ENCODE data around the gene PNISR.
A peak's percentile ranks its signal among the peaks of the same experiment; 100 is the strongest.

Gene PNISR

DNA sequence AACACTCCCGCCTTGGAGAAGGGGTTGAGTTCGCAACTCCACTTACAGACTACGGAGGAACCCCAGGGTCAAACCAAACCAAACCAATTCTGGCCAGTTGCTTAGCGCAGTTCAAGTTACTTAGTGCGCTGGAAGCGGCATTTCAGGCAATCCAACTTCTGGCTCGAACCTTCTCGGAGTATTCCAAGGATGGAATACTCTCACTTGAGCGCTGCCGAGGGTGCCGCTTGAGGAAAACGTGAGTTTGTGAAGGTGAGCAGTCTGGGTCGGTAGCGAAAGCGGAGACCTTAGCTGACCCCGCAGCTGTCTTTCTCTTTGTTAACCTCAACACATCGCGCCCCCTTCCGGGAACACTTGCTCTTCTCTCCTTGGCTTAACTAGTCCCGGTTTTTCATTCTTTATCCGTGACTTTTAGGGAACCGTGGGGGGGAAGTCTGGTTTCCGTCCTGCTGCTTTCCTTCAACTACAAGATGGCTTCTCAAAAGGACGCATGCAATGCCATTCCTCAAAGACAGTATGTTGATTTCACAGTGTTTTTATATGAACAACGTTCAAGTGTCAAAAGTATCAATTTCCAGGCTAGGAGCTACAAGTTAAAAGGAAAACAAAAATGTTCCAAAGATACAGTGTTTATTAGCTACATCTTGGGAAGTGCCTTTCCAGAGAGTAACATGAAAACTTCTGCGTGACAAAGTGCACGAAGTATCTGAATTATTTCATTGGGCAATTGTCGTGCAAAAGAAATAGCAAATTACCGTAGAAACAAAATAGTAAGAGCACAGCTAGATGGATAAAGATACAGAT, 741 bp upstream of the PNISR start:
- CTCF ChIA-PET, result interaction anchor here (0.8 to 3.7 kb wide), 17 partner anchors 8 to 143 kb away, joined by 3 to 27 read pairs (median 4); partner anchors contain the start of genes CCNC and COQ3

DNA sequence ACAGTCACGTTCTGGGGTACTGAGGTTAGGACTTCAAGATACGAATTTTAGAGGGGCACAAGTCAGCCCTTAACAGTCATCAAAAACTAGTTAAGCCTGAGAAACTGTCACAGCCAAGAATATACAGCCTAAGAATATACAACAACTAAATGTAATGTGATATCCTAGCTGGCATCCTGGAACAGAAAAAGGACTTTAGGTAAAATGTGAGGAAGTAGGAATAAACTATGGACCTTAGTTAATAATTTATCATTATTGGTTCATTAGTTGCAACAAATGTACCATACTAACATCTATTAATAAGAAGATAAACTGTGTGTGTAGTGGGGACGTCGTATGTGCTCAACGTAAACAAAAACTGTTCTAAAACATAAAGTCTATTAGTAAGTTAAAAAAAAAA, 1.1 kb downstream of the PNISR start:
- POLR2A ChIA-PET, result interaction anchor here (0.7 kb wide), 1 partner anchor 9 kb away, joined by 3 read pairs; no protein-coding TSS in a partner anchor
- CTCF ChIA-PET, result interaction anchor here (0.9 to 3.7 kb wide), 6 partner anchors 10 to 136 kb away, joined by 3 to 27 read pairs (median 10); no protein-coding TSS in a partner anchor
- TF ChIP-seq, protein P1, sequence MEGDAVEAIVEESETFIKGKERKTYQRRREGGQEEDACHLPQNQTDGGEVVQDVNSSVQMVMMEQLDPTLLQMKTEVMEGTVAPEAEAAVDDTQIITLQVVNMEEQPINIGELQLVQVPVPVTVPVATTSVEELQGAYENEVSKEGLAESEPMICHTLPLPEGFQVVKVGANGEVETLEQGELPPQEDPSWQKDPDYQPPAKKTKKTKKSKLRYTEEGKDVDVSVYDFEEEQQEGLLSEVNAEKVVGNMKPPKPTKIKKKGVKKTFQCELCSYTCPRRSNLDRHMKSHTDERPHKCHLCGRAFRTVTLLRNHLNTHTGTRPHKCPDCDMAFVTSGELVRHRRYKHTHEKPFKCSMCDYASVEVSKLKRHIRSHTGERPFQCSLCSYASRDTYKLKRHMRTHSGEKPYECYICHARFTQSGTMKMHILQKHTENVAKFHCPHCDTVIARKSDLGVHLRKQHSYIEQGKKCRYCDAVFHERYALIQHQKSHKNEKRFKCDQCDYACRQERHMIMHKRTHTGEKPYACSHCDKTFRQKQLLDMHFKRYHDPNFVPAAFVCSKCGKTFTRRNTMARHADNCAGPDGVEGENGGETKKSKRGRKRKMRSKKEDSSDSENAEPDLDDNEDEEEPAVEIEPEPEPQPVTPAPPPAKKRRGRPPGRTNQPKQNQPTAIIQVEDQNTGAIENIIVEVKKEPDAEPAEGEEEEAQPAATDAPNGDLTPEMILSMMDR (IDR thresholded peaks at IDR 0.05; ENCODE audit: control extremely low read depth, extremely low read depth, low read depth, missing control alignments), result no peak
- DNase-seq (ENCODE audit: extremely low spot score), result no peak

More for the DNA sequence above, 741 bp upstream of the PNISR start:
- TF ChIP-seq, protein P1 (IDR thresholded peaks at IDR 0.05; ENCODE audit: control extremely low read depth, extremely low read depth, low read depth, missing control alignments), result peak; percentile 47
- peak; percentile 54 for DNase-seq (ENCODE audit: extremely low spot score)
- POLR2A ChIA-PET, result no interaction called here

DNA sequence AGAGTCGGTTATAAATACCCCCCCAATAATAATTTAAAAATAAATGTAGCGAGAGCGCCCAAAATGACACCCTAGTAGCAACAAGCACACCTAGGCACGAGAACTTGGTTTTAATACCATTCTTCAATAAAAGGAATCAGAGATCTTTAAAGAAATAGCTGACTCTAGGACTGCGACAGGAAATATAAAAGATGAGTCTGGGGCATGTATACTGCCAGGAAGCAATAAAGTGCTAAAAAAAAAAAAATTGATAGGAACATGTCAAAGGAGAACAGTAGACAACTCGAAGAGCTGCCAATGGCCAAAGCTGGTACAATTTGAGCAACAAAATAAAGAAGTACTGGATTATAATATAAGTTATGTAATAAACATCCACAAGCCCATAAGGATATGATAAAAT, 2.2 kb downstream of the PNISR start:
- ChIA-PET POLR2A (interaction anchor here (0.6 kb wide), 1 partner anchor 19 kb away, joined by 3 read pairs; no protein-coding TSS in a partner anchor), CTCF (interaction anchor here (0.7 to 2.2 kb wide), 2 partner anchors 11 to 88 kb away, joined by 3 to 10 read pairs; no protein-coding TSS in a partner anchor)
- DNase-seq (ENCODE audit: extremely low spot score), result no peak
- TF ChIP-seq, protein P1 (IDR thresholded peaks at IDR 0.05; ENCODE audit: control extremely low read depth, extremely low read depth, low read depth, missing control alignments), result no peak

DNA sequence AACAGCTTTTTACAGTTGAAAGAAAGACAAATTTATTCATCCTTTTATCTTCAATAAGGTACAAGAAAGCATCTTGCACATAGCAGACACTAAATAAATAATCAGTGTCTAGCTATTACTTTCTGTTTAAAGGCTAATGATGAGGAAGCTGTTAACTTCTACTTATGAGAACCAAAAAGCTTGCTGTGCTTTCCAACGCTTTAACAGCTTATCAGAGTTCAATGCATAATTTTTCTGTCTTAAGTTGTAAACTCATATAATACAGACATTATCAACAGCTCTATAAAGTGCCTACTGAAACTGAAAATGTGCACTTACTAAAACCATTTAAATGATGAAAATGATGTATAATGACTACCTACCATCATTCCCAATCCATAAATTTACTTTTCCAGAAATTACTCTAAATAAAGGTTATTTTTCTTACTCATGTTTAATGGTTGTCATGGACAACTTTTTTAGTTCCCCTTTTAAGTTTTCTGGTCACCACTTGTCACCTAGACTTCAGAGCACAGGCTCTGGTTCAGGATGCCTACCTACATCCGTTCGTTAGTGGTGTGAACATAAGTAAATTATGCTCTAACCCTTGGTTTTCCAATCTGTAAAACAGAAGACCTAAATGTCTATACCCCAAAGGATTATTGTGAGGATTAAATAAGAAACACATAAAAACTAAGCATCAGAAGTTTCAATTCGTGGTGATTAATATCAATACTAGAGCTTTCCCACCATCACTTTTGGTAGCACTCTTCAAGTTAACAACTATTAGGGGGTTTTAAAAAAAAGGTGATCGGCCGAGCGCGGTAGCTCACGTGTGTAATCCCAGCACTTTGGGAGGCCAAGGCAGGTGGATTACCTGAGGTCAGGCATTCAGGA, 8.0 kb downstream of the PNISR start:
- CTCF ChIA-PET, result interaction anchor here (0.7 to 2.4 kb wide), 6 partner anchors 8 to 86 kb away, joined by 3 to 11 read pairs (median 4); partner anchors contain the start of gene COQ3
- POLR2A ChIA-PET, result no interaction called here
- DNase-seq (ENCODE audit: extremely low spot score), result peak; percentile 28

DNA sequence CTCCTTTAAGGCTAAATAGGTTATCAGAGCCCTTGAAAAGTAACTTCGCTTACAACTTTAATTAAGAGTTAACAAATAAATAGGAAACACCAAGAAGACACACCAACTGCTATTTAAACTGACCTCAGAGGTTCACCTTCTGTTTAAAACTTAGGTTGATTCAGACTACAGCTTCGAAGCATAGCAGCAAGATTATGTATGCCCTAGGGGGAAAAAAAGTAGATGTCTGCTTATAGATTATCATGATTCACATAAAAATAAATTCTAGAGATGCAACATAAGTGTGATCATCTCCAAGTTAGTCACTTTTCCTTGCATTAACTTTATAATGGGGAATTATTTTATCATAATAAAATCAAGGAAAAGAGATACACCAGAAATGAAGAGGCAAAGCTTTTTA, 8.9 kb downstream of the PNISR start:
- no peak for DNase-seq (ENCODE audit: extremely low spot score)
- TF ChIP-seq, protein P1 (IDR thresholded peaks at IDR 0.05; ENCODE audit: control extremely low read depth, extremely low read depth, low read depth, missing control alignments), result no peak
- CTCF ChIA-PET, result interaction anchor here (1.0 to 2.4 kb wide), 3 partner anchors 10 to 85 kb away, joined by 4 to 11 read pairs (median 6); partner anchors contain the start of gene COQ3
- POLR2A ChIA-PET, result no interaction called here

More for the DNA sequence above, 8.0 kb downstream of the PNISR start:
- TF ChIP-seq, protein P1 (IDR thresholded peaks at IDR 0.05; ENCODE audit: control extremely low read depth, extremely low read depth, low read depth, missing control alignments), result no peak

DNA sequence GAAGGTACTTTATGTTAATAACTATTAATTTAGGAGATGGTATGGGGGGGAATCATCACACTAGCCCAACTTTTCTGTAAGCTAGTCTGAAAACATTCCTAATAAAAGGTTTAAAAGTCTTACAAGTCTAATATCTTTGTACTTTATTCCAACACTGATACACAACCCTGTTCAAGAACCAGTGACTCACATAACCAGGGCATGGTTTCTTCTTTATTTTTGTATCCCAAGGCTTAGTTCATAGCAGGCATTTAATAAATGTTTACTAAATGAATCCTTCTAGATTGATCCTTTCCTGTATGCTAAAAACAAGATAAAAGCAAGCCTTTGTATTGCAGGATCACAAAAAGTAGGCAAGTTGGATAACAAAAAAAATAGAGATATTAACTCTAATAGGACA, 9.7 kb downstream of the PNISR start:
- TF ChIP-seq, protein P1 (IDR thresholded peaks at IDR 0.05; ENCODE audit: control extremely low read depth, extremely low read depth, low read depth, missing control alignments), result no peak
- POLR2A ChIA-PET, result no interaction called here
- CTCF ChIA-PET, result interaction anchor here (4.9 kb wide), 1 partner anchor 20 kb away, joined by 27 read pairs; the partner anchor contains the start of gene COQ3
- DNase-seq (ENCODE audit: extremely low spot score), result no peak
